OCI-LY1 (cell line): ENCODE data around the gene GABBR2.

ENCODE experiments used
- H2AFZ ChIP-seq: fragments of 200-600 bp; sonication (generic), shearing (Covaris generic); 2 replicates; pipeline ENCODE4 v1.6.0; 2014; ENCODE audit warnings: antibody characterized with exemption, mild to moderate bottlenecking, low read length
- H3F3A ChIP-seq: fragments of 200-600 bp; sonication (generic), shearing (Covaris generic); 2 replicates; pipeline ENCODE4 v1.6.0; 2014; ENCODE audit warnings: mild to moderate bottlenecking, antibody characterized with exemption, low read length, moderate library complexity; ENCODE audit not compliant: insufficient read depth
- H3K27ac ChIP-seq: fragments of 200-600 bp; sonication (generic); 2 replicates; pipeline ENCODE4 v1.5.1; 2014; ENCODE audit warnings: low read length, mixed run types, mild to moderate bottlenecking, low read depth; ENCODE audit not compliant: poor library complexity, severe bottlenecking
- H3K27me3 ChIP-seq: fragments of 200-600 bp; sonication (generic); 2 replicates; pipeline ENCODE4 v1.6.0; 2014; ENCODE audit warnings: antibody characterized with exemption, mild to moderate bottlenecking, low read length, moderate library complexity; ENCODE audit not compliant: insufficient read depth
- H3K36me3 ChIP-seq: fragments of 200-600 bp; sonication (generic); 2 replicates; pipeline ENCODE4 v1.6.1; 2014; ENCODE audit warnings: mild to moderate bottlenecking, antibody characterized with exemption, low read length, moderate library complexity, mixed read lengths; ENCODE audit not compliant: insufficient read depth
- H3K4me1 ChIP-seq: fragments of 200-600 bp; sonication (generic); 2 replicates; pipeline ENCODE4 v1.5.1; 2014; ENCODE audit warnings: mild to moderate bottlenecking, low read length, moderate library complexity; ENCODE audit not compliant: insufficient read depth, severe bottlenecking
- H3K4me2 ChIP-seq: fragments of 200-600 bp; sonication (generic), shearing (Covaris generic); 2 replicates; pipeline ENCODE4 v1.6.1; 2014; ENCODE audit warnings: low read length
- H3K4me3 ChIP-seq: fragments of 200-600 bp; sonication (generic); 2 replicates; pipeline ENCODE4 v1.5.1; 2014; ENCODE audit warnings: low read length, low read depth, mild to moderate bottlenecking, mixed read lengths; ENCODE audit not compliant: poor library complexity, severe bottlenecking
- H3K79me2 ChIP-seq: fragments of 200-600 bp; shearing (Covaris generic); 2 replicates; pipeline ENCODE4 v1.6.1; 2016; ENCODE audit warnings: mixed run types, low read length, mixed read lengths; ENCODE audit not compliant: insufficient read depth
- H3K9ac ChIP-seq: fragments of 200-600 bp; sonication (generic), shearing (Covaris generic); 2 replicates; pipeline ENCODE4 v1.6.1; 2014; ENCODE audit warnings: mild to moderate bottlenecking, low read length, mixed read lengths
- H3K9me2 ChIP-seq: fragments of 200-600 bp; sonication (generic), shearing (Covaris generic); 2 replicates; pipeline ENCODE4 v1.6.1; 2014; ENCODE audit warnings: low read depth, mild to moderate bottlenecking, low read length, mixed read lengths
- H3K9me3 ChIP-seq: fragments of 200-600 bp; shearing (Covaris generic); 2 replicates; pipeline ENCODE4 v1.6.1; 2014; ENCODE audit warnings: low read length, mixed read lengths
- H4K20me1 ChIP-seq: fragments of 200-600 bp; sonication (generic), shearing (Covaris generic); 2 replicates; pipeline ENCODE4 v1.6.0; 2016; ENCODE audit warnings: mild to moderate bottlenecking, low read length; ENCODE audit not compliant: insufficient read depth
- CTCF ChIP-seq: fragments of 200-600 bp; sonication (generic), shearing (Covaris generic); IDR thresholded peaks from 2 replicates; pipeline ENCODE4 v1.5.1; 2017; ENCODE audit warnings: mild to moderate bottlenecking, antibody characterized with exemption, low read length, moderate library complexity, mixed read lengths
- EZH2 ChIP-seq: fragments of 200-600 bp; sonication (generic), shearing (Covaris generic); IDR thresholded peaks from 2 replicates; pipeline ENCODE4 v1.8.0; 2017; ENCODE audit warnings: borderline replicate concordance, mixed run types, mild to moderate bottlenecking, antibody characterized with exemption, low read length, moderate library complexity, mixed read lengths

The GABBR2 gene

DNA sequence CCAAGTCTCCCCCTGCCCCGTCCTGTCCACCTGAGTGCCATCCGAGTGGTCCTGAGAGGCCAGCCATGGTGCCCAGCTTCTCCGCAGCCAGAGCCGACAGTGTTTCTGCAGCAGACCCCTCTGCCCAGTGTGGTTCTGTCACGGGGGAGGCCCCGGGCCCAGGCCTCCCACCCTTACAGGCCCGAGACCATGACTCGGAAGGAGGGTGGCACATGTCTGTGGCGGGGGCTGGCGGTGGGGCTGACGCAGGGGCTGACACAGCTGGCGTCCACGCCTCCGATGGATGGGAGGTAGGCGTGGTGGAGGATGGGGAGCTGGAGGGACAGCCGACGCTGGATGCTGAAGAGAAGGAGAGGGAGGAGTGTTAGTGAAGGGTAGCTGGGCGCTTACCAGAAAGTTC, 418.3 kb downstream of the GABBR2 start:
- no peaks in the 10 kb centered on the region for H3K79me2 ChIP-seq

DNA sequence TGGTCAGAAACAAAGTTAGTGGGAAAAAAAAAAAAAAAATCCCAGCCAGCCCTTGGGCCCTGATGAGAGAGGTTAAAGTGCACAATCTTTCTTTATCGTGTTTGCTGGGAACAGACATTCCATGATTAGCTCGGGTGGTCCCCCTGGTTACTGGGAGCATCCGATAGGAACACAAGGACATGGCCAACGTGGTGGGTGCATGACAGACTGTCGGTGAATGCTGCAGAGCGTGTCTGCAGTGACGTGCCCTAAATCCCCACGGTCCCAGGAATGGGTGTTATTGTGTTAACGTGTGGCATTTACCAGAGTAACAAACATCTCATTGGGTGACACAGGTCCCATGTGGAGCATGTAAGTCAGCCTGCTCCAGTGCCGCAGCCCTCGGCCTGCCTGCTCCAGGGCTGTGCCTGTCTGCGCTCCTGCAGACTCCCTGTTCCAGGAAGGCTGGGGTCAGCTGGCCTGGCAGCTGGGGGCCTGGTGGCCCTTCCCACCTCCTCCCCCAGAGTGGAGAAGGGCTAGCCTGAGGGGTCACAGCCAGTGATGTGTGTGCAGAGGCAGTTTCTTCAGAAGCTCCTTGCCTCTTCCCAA, 419.0 kb downstream of the GABBR2 start:
- no peaks in the 10 kb centered on the region for H3K9me2 ChIP-seq
- H3K36me3 ChIP-seq = no peaks in the 10 kb centered on the region
- no peak overlapping the region for H3K4me2 ChIP-seq
- H3K9ac ChIP-seq = no peak overlapping the region
- no peaks in the 10 kb centered on the region for H3K4me1 ChIP-seq
- H3K9me3 ChIP-seq = no peaks in the 10 kb centered on the region
- H3K79me2 ChIP-seq = no peaks in the 10 kb centered on the region
- H3F3A ChIP-seq = no peaks in the 10 kb centered on the region
- H3K27me3 ChIP-seq = no peaks in the 10 kb centered on the region
- no peak overlapping the region for H3K27ac ChIP-seq
- no peak overlapping the region for H2AFZ ChIP-seq
- no peak for TF ChIP-seq CTCF
- TF ChIP-seq EZH2 = no peak
- H3K4me3 ChIP-seq = no peak overlapping the region
- no peaks in the 10 kb centered on the region for H4K20me1 ChIP-seq

More for the DNA sequence above, 418.3 kb downstream of the GABBR2 start:
- Histone ChIP-seq H3K9me2 (no peaks in the 10 kb centered on the region), H3F3A (no peaks in the 10 kb centered on the region), H3K4me1 (no peaks in the 10 kb centered on the region), H3K36me3 (no peaks in the 10 kb centered on the region), H3K4me2 (no peak overlapping the region), H2AFZ (no peak overlapping the region), H3K9me3 (no peaks in the 10 kb centered on the region), H3K27me3 (no peaks in the 10 kb centered on the region), H3K27ac (no peak overlapping the region), H4K20me1 (no peaks in the 10 kb centered on the region), H3K9ac (no peak overlapping the region), H3K4me3 (no peak overlapping the region)
- TF ChIP-seq EZH2 (no peak), CTCF (no peak)

- Histone ChIP-seq H3K4me1 (no peaks in the 10 kb centered on the region), H3K4me2 (no peak overlapping the region), H3K36me3 (no peaks in the 10 kb centered on the region), H3K9me3 (no peaks in the 10 kb centered on the region), H3K4me3 (no peak overlapping the region), H2AFZ (no peak overlapping the region), H3K27me3 (no peaks in the 10 kb centered on the region), H3K9me2 (no peaks in the 10 kb centered on the region), H4K20me1 (no peaks in the 10 kb centered on the region), H3K27ac (no peak overlapping the region), H3K9ac (no peak overlapping the region), H3K79me2 (no peaks in the 10 kb centered on the region), H3F3A (no peaks in the 10 kb centered on the region)
- TF ChIP-seq CTCF (no peak), EZH2 (no peak)
Observed at GRCh38 chr9:98288881-98289280, 419.9 kb downstream of the GABBR2 start.
